Rectal smooth muscle tissue (tissue), 1 donor: ENCODE data around the gene LDLRAD4.
A peak's percentile ranks its signal among the peaks of the same experiment; 100 is the strongest.

Experiments
- H3K27ac ChIP-seq: one replicate; pipeline ENCODE4 v1.7.0; 2013; ENCODE audit warnings: low read depth, low read length, inconsistent platforms
- H3K27me3 ChIP-seq: one replicate; pipeline ENCODE4 v1.7.0; 2013; ENCODE audit warnings: low read length; ENCODE audit not compliant: control insufficient read depth, insufficient read depth
- H3K36me3 ChIP-seq: one replicate; pipeline ENCODE4 v1.7.0; 2013; ENCODE audit warnings: low read length; ENCODE audit not compliant: control insufficient read depth, insufficient read depth
- H3K4me1 ChIP-seq: one replicate; pipeline ENCODE4 v1.7.0; 2013; ENCODE audit warnings: low read length; ENCODE audit not compliant: control insufficient read depth, insufficient read depth
- H3K4me3 ChIP-seq: one replicate; pipeline ENCODE4 v1.7.0; 2013; ENCODE audit warnings: low read length
- H3K9ac ChIP-seq: one replicate; pipeline ENCODE4 v1.7.0; 2013; ENCODE audit warnings: low read length

Gene LDLRAD4

GRCh38 chr18:13551841-13552733 is 333.5 kb downstream of the LDLRAD4 start:
- H3K4me1 ChIP-seq: peaks cover 20% of the 10 kb centered on the region

GRCh38 chr18:13553449-13553848 is 334.9 kb downstream of the LDLRAD4 start:
- Histone ChIP-seq H3K9ac (no peak overlapping the region), H3K4me3 (no peak overlapping the region), H3K4me1 (peaks cover 21% of the 10 kb centered on the region), H3K27me3 (no peaks in the 10 kb centered on the region), H3K36me3 (no peaks in the 10 kb centered on the region), H3K27ac (no peak overlapping the region)

More at GRCh38 chr18:13551841-13552733, 333.5 kb downstream of the LDLRAD4 start:
- Histone ChIP-seq H3K4me3 (no peak overlapping the region), H3K27ac (no peak overlapping the region), H3K36me3 (no peaks in the 10 kb centered on the region), H3K27me3 (no peaks in the 10 kb centered on the region), H3K9ac (no peak overlapping the region)

- Histone ChIP-seq H3K27me3 (no peaks in the 10 kb centered on the region), H3K27ac (no peak overlapping the region), H3K9ac (no peak overlapping the region), H3K4me3 (no peak overlapping the region), H3K4me1 (peaks cover 8% of the 10 kb centered on the region), H3K36me3 (no peaks in the 10 kb centered on the region)
These were observed 336.6 kb downstream of the LDLRAD4 start for GRCh38 chr18:13555192-13555591.

- H3K9ac ChIP-seq: no peak overlapping the region
- H3K36me3 ChIP-seq: no peaks in the 10 kb centered on the region
- peaks cover 8% of the 10 kb centered on the region for H3K4me1 ChIP-seq
- H3K4me3 ChIP-seq: no peak overlapping the region
- H3K27ac ChIP-seq: peak overlapping the region; percentile 64
- H3K27me3 ChIP-seq: no peaks in the 10 kb centered on the region
These were observed 337.3 kb downstream of the LDLRAD4 start for GRCh38 chr18:13555865-13556264.

GRCh38 chr18:13556502-13556901 is 337.9 kb downstream of the LDLRAD4 start:
- Histone ChIP-seq H3K27me3 (no peaks in the 10 kb centered on the region), H3K4me3 (no peak overlapping the region), H3K27ac (peak overlapping the region; percentile 64), H3K9ac (no peak overlapping the region), H3K4me1 (peaks cover 8% of the 10 kb centered on the region), H3K36me3 (no peaks in the 10 kb centered on the region)

- no peak overlapping the region for H3K9ac ChIP-seq
- peaks cover 12% of the 10 kb centered on the region for H3K4me1 ChIP-seq
- no peak overlapping the region for H3K4me3 ChIP-seq
- H3K36me3 ChIP-seq: no peaks in the 10 kb centered on the region
- H3K27me3 ChIP-seq: no peaks in the 10 kb centered on the region
- H3K27ac ChIP-seq: no peak overlapping the region
These were observed 339.6 kb downstream of the LDLRAD4 start for GRCh38 chr18:13558124-13558523.

- H3K27ac ChIP-seq: no peak overlapping the region
- H3K4me3 ChIP-seq: no peak overlapping the region
- peaks cover 12% of the 10 kb centered on the region for H3K4me1 ChIP-seq
- H3K27me3 ChIP-seq: no peaks in the 10 kb centered on the region
- no peak overlapping the region for H3K9ac ChIP-seq
- no peaks in the 10 kb centered on the region for H3K36me3 ChIP-seq
These were observed 340.2 kb downstream of the LDLRAD4 start for GRCh38 chr18:13558790-13559189.

GRCh38 chr18:13559754-13560153 is 341.2 kb downstream of the LDLRAD4 start:
- peaks cover 18% of the 10 kb centered on the region for H3K4me1 ChIP-seq
- H3K27me3 ChIP-seq: no peaks in the 10 kb centered on the region
- H3K36me3 ChIP-seq: no peaks in the 10 kb centered on the region
- no peak overlapping the region for H3K27ac ChIP-seq
- H3K9ac ChIP-seq: no peak overlapping the region
- no peak overlapping the region for H3K4me3 ChIP-seq

GRCh38 chr18:13560306-13560705 is 341.7 kb downstream of the LDLRAD4 start:
- no peak overlapping the region for H3K4me3 ChIP-seq
- no peak overlapping the region for H3K9ac ChIP-seq
- H3K36me3 ChIP-seq: no peaks in the 10 kb centered on the region
- H3K4me1 ChIP-seq: peaks cover 24% of the 10 kb centered on the region
- H3K27me3 ChIP-seq: no peaks in the 10 kb centered on the region
- no peak overlapping the region for H3K27ac ChIP-seq

- peaks cover 26% of the 10 kb centered on the region for H3K4me1 ChIP-seq
- no peak overlapping the region for H3K9ac ChIP-seq
- H3K4me3 ChIP-seq: no peak overlapping the region
- no peaks in the 10 kb centered on the region for H3K27me3 ChIP-seq
- no peaks in the 10 kb centered on the region for H3K36me3 ChIP-seq
- H3K27ac ChIP-seq: no peak overlapping the region
These were observed 344.0 kb downstream of the LDLRAD4 start for GRCh38 chr18:13562494-13563029.

GRCh38 chr18:13563390-13563805 is 344.8 kb downstream of the LDLRAD4 start:
- Histone ChIP-seq H3K9ac (no peak overlapping the region), H3K4me1 (peaks cover 22% of the 10 kb centered on the region), H3K27me3 (no peaks in the 10 kb centered on the region), H3K36me3 (no peaks in the 10 kb centered on the region), H3K27ac (no peak overlapping the region), H3K4me3 (no peak overlapping the region)

GRCh38 chr18:13564579-13564978 is 346.0 kb downstream of the LDLRAD4 start:
- Histone ChIP-seq H3K4me3 (peak overlapping the region; percentile 33), H3K9ac (no peak overlapping the region), H3K27ac (peak overlapping the region; percentile 23), H3K4me1 (peaks cover 22% of the 10 kb centered on the region), H3K27me3 (no peaks in the 10 kb centered on the region), H3K36me3 (no peaks in the 10 kb centered on the region)

GRCh38 chr18:13565228-13565627 is 346.7 kb downstream of the LDLRAD4 start:
- H3K27ac ChIP-seq: peak overlapping the region; percentile 23
- H3K4me1 ChIP-seq: peaks cover 22% of the 10 kb centered on the region
- no peak overlapping the region for H3K9ac ChIP-seq
- H3K36me3 ChIP-seq: no peaks in the 10 kb centered on the region
- no peaks in the 10 kb centered on the region for H3K27me3 ChIP-seq
- no peak overlapping the region for H3K4me3 ChIP-seq
